GM10266 (cell line): ENCODE data around the gene NEIL3.

Source experiments
- DNase-seq: peaks from one replicate; pipeline ENCODE4 v3.0.0; 2012; ENCODE audit errors: extremely low spot score
- TF ChIP-seq, protein P1 (sequence below): IDR thresholded peaks from 2 replicates; pipeline ENCODE4 v1.5.1; 2012; ENCODE audit warnings: mild to moderate bottlenecking, low read depth; ENCODE audit not compliant: control insufficient read depth, insufficient read depth; ENCODE audit errors: missing control alignments

NEIL3 gene, protein sequence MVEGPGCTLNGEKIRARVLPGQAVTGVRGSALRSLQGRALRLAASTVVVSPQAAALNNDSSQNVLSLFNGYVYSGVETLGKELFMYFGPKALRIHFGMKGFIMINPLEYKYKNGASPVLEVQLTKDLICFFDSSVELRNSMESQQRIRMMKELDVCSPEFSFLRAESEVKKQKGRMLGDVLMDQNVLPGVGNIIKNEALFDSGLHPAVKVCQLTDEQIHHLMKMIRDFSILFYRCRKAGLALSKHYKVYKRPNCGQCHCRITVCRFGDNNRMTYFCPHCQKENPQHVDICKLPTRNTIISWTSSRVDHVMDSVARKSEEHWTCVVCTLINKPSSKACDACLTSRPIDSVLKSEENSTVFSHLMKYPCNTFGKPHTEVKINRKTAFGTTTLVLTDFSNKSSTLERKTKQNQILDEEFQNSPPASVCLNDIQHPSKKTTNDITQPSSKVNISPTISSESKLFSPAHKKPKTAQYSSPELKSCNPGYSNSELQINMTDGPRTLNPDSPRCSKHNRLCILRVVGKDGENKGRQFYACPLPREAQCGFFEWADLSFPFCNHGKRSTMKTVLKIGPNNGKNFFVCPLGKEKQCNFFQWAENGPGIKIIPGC

DNA sequence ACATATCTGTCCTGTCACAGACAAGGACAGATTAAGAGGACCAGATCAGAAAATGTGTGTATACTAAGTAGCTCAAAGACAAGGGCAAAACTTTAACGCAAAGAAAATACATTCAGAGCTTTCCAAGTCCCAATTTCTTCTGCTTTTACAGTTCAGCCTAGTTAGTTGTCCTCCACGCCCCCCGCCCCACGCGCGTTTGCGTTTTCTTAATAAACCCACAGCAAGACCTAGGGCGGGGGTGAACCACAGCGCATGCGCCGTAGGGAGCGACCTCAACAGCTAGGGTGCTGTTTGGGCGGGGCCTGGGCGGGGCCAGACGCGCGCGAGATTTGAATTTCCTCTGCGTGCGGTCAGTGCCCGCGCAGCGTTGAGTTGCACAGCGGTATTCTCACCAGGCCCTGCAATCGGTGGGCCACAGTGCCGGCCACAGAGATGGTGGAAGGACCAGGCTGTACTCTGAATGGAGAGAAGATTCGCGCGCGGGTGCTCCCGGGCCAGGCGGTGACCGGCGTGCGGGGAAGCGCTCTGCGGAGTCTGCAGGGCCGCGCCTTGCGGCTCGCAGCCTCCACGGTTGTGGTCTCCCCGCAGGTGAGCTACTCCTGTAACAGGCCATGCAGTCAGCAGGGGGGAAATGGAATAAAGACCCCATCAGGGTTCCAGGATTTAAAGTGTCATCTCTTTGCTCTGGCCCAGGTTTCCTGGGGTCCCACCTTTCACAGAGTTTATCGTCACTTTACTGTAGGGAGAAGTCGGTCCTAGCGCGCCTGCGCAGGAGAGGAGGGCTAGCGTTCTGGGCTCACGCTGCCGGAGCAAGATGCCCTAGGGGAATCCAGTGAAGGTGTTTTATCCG, at the start of gene NEIL3:
TSS of gene NEIL3 (plus strand) at position 353 of the 850 bp plus-strand sequence. CDS start at position 433, 80 bp downstream.
- TF ChIP-seq, protein P1, sequence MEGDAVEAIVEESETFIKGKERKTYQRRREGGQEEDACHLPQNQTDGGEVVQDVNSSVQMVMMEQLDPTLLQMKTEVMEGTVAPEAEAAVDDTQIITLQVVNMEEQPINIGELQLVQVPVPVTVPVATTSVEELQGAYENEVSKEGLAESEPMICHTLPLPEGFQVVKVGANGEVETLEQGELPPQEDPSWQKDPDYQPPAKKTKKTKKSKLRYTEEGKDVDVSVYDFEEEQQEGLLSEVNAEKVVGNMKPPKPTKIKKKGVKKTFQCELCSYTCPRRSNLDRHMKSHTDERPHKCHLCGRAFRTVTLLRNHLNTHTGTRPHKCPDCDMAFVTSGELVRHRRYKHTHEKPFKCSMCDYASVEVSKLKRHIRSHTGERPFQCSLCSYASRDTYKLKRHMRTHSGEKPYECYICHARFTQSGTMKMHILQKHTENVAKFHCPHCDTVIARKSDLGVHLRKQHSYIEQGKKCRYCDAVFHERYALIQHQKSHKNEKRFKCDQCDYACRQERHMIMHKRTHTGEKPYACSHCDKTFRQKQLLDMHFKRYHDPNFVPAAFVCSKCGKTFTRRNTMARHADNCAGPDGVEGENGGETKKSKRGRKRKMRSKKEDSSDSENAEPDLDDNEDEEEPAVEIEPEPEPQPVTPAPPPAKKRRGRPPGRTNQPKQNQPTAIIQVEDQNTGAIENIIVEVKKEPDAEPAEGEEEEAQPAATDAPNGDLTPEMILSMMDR = no peak
- DNase-seq = peak; percentile 89

DNA sequence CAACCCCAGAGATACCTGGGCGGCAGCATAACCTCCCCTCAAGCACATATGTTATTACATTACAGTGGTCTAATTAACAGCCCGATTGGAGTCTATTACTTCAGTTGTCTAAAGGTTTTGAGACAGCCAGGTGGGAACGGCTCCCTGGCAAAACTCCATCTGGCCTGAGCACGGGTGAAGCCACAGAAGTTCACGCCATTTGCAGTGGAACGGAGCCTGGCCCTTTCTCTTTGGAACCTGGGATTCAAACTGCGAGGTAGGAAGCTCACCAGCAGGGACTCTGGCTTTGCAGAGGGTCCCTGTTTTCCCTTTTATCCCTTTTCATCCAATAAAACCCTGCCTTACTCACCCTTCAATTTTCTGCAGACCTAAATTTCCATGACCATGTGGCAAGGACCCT, 45.9 kb upstream of the NEIL3 start:
- TF ChIP-seq, protein P1 = no peak
- DNase-seq = no peak

DNA sequence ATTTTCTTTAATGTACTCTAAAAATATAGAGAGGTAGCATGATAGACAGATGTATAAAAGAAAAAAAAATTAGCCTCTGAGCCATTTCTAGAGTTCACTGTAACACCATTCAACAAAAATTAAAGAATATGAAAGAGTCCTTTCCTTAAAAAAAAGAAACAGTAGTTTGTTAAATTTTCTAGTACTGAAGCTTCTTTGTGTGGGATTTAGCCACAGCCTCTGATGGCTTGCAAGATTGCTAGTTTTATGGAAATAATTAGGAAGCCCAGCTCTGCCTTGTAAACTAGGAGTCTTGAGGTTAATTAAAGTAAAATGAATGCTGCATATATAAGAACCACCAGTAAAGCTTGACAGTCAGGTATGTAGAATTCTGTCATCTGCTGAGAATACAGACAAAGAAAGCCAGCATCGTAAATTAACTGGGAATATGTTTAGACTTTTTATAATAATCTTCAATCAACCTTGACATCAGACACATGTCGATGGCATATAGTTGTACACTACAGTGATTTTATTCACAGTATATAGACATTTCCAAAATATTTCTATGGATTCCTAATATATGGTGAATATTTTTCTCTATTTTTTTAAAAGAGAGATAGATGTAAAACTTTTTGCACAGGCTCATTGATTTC, 44.8 kb upstream of the NEIL3 start:
- TF ChIP-seq, protein P1 = no peak
- no peak for DNase-seq

DNA sequence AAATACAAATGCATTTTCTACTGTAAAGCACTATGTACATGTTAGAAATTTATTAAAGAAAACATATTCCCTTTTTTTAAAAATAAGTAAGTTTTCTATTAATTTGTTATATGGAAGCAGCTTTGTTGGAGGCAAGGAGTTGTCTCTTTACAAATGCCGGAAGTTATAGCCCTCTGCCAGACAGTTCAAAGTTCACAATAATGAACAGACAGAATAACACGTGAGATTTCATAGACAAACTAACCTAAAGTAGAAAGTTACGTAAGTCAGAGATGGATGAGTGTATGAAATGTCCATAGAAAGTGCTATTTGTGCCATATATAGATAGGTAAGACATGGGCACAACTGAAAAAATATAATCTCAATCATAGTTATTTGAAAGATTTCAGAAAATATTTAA, 43.9 kb upstream of the NEIL3 start:
- no peak for DNase-seq
- TF ChIP-seq, protein P1 = no peak

DNA sequence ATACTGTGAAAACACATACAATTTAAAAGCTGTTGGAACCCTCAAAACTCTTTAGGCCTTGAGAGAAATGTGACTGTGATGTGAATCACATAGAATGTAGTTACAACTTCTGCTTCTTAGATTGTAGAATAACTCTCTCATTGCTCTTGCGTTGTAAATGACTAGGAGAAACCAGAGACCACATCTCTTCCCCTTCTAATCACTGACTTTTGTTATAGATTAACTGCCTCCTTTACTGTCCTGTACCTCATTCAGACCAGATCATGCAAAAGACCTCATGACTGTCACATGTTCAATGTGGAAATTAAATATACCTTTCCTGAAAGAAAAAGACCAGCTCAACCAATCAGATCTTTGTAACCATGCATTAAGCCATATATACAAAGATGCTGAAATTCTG, 43.2 kb upstream of the NEIL3 start:
- DNase-seq = no peak
- TF ChIP-seq, protein P1 = no peak

DNA sequence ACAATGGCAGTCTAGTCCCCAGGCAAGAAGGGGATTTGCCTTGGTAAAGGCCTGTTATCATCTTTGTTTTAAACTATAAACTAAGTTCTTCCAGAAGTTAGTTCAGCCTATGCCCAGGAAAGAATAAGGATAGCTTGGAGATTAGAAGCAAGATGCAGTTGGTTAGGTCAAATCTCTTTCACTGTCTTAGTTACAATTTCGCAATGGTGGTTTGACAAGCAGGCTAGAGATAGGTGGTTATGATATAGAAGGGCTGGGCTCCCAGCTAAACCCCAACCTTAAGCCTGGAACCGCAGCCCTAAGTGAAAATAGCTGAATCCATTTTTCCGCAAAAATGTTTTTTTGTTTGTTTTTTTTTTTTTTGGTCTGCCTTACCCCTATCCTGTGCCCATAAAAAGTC, 41.8 kb upstream of the NEIL3 start:
- TF ChIP-seq, protein P1 = no peak
- DNase-seq = no peak
